A549 treated with CORT108297 at 1 μM for 4 hours (cell line): Measurements from ENCODE around the gene FAAP100. TPM values are rescaled to one million over a fixed set of nuclear protein-coding genes. Genes with fewer than 3 reads are reported as not detected.

Experiments used
- total RNA-seq: library from RNA; stranded (reverse); fragments of 200-300 nt; extraction: Qiagen RNA extraction; gene quantifications from 5 replicates; pipeline ENCODE4 v1.2.3, GENCODE V29; 2022

Gene FAAP100, protein sequence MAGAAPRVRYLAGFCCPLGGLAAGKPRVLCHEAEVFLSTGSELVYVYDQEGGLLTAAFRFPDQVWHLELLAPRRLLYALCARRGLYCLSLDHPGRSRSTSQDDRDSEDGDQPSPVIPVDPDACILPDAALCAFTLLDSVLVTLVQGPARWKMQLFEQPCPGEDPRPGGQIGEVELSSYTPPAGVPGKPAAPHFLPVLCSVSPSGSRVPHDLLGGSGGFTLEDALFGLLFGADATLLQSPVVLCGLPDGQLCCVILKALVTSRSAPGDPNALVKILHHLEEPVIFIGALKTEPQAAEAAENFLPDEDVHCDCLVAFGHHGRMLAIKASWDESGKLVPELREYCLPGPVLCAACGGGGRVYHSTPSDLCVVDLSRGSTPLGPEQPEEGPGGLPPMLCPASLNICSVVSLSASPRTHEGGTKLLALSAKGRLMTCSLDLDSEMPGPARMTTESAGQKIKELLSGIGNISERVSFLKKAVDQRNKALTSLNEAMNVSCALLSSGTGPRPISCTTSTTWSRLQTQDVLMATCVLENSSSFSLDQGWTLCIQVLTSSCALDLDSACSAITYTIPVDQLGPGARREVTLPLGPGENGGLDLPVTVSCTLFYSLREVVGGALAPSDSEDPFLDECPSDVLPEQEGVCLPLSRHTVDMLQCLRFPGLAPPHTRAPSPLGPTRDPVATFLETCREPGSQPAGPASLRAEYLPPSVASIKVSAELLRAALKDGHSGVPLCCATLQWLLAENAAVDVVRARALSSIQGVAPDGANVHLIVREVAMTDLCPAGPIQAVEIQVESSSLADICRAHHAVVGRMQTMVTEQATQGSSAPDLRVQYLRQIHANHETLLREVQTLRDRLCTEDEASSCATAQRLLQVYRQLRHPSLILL
- 18.1 to 28.0 TPM (median 25.7 TPM) in 5 replicates for total RNA-seq

DNA sequence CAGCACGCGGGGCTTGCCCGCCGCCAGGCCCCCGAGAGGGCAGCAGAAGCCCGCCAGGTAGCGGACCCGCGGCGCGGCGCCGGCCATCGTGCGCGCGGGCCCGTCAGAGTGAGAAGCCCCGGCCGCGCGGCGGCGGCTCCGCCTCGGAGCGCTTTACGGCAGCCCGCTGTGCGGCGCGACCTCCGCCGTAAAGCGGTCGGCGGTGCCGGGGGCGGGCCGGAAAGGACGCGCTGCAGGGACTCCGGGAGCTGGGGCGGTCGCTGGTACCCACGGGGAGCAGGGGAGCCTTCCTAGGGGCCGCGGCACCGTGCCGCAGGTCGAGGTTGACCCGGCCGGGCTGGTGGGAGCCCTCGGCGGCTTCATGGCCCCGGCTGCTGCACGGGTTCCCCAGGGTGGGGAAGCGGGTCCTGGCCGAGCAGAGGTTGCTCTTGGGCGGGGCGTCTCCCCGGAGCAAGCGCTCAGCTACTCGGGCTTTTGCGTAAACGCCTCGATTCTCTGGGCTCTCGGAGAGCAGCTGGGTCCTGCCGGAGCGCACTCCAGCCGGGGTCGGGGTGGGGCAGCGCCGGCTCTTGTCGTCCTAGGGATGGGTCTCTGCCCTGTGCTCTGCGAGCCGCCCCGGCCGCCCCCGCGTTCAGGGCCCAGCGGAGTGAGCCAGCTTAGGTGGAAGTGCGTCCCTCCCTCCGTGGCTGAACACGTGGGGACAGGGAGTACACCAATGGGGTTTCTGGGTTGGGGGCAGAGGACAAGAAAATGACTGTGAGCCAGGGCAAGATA is at the start of gene FAAP100:
Gene FAAP100 (minus strand): TSS at position 110 of the 774 bp plus-strand sequence. CDS start 23 bp downstream, at position 87.

DNA sequence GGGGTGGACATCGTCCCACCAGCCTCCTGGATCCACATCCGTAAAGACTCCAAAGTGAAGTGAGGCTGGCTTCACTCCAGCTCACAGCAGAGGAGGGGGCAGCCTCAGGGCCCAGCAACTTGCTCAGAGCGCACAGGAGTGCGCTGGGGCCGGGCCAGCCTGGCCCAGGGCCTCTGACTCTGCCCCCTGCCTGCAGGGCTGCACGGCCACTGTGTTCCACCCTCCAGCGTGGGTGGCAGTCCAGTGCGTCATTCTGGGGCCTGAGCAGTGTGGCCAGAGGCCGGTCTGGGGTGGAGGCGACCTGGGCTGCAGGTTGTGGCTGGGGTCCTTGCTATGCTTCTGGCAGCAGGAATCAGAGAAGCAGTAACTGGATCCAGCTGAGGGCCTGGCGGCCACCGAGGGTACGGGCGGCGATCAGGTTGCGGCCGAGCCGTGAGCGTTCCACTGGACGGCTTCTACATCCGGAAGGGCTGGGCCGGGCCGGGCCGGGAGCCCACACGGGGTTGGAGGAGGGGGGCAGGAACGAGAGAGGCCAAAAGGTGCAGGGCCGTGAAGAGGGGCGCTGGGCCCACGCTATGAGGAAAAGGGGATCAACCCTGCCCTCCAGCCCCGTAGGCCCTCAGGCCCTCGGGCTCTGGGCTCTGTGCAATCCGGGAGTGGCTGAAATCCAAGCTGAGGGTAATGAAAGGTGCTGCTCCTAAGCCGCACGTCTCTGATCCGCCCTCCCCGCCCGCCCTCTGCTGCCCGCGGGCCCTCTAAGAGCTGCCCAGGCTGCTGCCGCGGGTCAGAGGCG is 24.4 kb downstream of the FAAP100 start, which contains the start of gene FSCN2:
Gene FSCN2 (plus strand): TSS at position 787 of the 793 bp plus-strand sequence. CDS start 155 bp downstream, outside the sequence.

DNA sequence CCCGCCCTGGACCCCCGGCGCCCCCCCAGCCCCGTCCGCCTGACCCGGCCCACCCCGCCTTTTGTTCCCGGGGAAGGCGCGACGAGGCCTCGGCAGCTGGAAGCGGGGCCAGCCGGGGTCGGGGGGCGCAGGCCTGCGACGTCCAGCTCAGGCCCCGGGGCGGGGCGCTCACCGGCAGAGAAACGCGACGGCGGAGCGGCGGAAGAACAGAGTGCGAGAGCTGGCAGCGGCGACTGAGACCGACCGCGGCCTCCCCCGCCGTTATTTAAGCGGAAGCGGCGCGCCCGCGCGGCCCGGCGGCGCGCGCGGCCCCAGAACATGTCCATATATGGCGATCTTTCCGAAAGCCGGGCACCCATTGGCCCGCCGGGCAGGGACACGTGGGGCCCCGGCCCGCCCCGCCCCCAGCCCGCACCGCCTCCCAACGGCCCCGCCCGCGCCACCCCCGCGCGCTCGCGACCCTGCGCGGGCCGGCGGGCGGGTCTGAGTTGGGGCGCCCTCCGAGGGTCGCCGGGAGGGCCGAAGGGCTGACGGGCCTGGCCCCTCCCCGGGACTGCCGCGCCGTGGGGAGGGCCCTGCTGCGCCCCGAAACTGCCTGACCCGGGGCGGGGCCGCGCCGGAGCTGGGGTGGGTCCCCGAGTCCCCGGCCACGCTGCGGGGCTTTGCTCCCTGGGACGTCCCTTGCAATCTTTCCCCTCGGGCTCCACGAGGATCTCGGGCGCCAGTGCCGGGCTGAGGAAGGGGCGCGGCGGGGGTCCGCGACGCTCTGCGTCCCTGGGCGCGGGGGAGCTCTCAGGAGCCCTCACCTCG is 39.4 kb downstream of the FAAP100 start, which contains the start of gene ACTG1:
Gene ACTG1 (minus strand): TSS at position 238 of the 810 bp plus-strand sequence. CDS start 445 bp downstream, outside the sequence.

Other genes with a start within 250 kb of the FAAP100 start
- 8.4 to 15.2 TPM (median 13.6 TPM) in 5 replicates for gene BAHCC1, start 156.9 kb downstream of the FAAP100 start, total RNA-seq
- gene ACTG1, start 39.6 kb downstream of the FAAP100 start, total RNA-seq = 4,859 to 6,885 TPM (median 5,562 TPM) in 5 replicates
- gene FSCN2, start 24.0 kb downstream of the FAAP100 start, total RNA-seq = 0.84 to 1.6 TPM (median 1.2 TPM) in 5 replicates
- 85.0 to 106 TPM (median 100 TPM) in 5 replicates for gene NPLOC4, start 84.8 kb upstream of the FAAP100 start, total RNA-seq
- gene TSPAN10, start 84.8 kb upstream of the FAAP100 start, total RNA-seq = 4.7 to 6.7 TPM (median 5.5 TPM) in 5 replicates
- gene PDE6G, start 104.2 kb upstream of the FAAP100 start, total RNA-seq = 1.5 to 3.5 TPM (median 2.3 TPM) in 5 replicates
- 36.8 to 67.2 TPM (median 66.0 TPM) in 5 replicates for gene OXLD1, start 114.3 kb upstream of the FAAP100 start, total RNA-seq
- 60.1 to 73.6 TPM (median 66.8 TPM) in 5 replicates for gene CCDC137, start 114.4 kb upstream of the FAAP100 start, total RNA-seq
- 45.1 to 55.5 TPM (median 52.3 TPM) in 5 replicates for gene ARL16, start 131.4 kb upstream of the FAAP100 start, total RNA-seq
- 142 to 227 TPM (median 216 TPM) in 5 replicates for gene HGS, start 131.7 kb upstream of the FAAP100 start, total RNA-seq
- gene MRPL12, start 151.0 kb upstream of the FAAP100 start, total RNA-seq = 218 to 333 TPM (median 307 TPM) in 5 replicates
- 27.8 to 48.8 TPM (median 47.9 TPM) in 5 replicates for gene SLC25A10, start 159.9 kb upstream of the FAAP100 start, total RNA-seq